HepG2 (cell line): ENCODE results near the gene NRL. TPM values are rescaled to one million over a fixed set of nuclear protein-coding genes. Genes with fewer than 3 reads are reported as not detected.

Experiments used
- CCDC6 ChIP-seq: sonication (generic); formaldehyde crosslinking; IDR thresholded peaks from 2 replicates; pipeline ENCODE4 v1.8.1; 2022; ENCODE audit warnings: mild to moderate bottlenecking, missing genetic modification reagents, moderate library complexity
- ESRRA ChIP-seq: sonication (generic); formaldehyde crosslinking; IDR thresholded peaks from 2 replicates; pipeline ENCODE4 v1.5.1; 2020; ENCODE audit warnings: mild to moderate bottlenecking, low read depth, missing genetic modification reagents
- FLYWCH1 ChIP-seq: sonication (generic); formaldehyde crosslinking; IDR thresholded peaks from 2 replicates; pipeline ENCODE4 v1.8.1; 2023; ENCODE audit warnings: mild to moderate bottlenecking, missing genetic modification reagents
- HNRNPUL1 ChIP-seq: fragments of 200-400 bp; formaldehyde crosslinking; IDR thresholded peaks from 2 replicates; pipeline ENCODE4 v1.6.1; 2017; ENCODE audit warnings: low read depth, mild to moderate bottlenecking, low read length, moderate library complexity
- KLF16 ChIP-seq, 2 experiments: sonication (generic) in 1 of 2; formaldehyde crosslinking in 1 of 2; IDR thresholded peaks; 2 replicates each; pipeline versions ENCODE4 v1.6.1 to v1.8.0; 2016 to 2023; ENCODE audit warnings: missing genetic modification reagents in 2 of 2, missing compliant biosample characterization in 1 of 2
- POGZ ChIP-seq: sonication (generic); formaldehyde crosslinking; IDR thresholded peaks from 2 replicates; pipeline ENCODE4 v1.4.0; 2020; ENCODE audit warnings: mild to moderate bottlenecking, missing genetic modification reagents
- PRMT3 ChIP-seq: sonication (generic); formaldehyde crosslinking; IDR thresholded peaks from 2 replicates; pipeline ENCODE4 v1.8.1; 2022; ENCODE audit warnings: low read depth, mild to moderate bottlenecking, moderate library complexity, missing genetic modification reagents, borderline replicate concordance
- SCMH1 ChIP-seq: sonication (generic); formaldehyde crosslinking; IDR thresholded peaks from 2 replicates; pipeline ENCODE4 v1.9.0; 2021; ENCODE audit warnings: missing genetic modification reagents, mild to moderate bottlenecking, borderline replicate concordance
- SMAD1 ChIP-seq: sonication (generic); formaldehyde crosslinking; IDR thresholded peaks from 2 replicates; pipeline ENCODE4 v1.4.0; 2020; ENCODE audit warnings: missing genetic modification reagents, low read depth, mild to moderate bottlenecking, borderline replicate concordance
- ZBTB7A ChIP-seq: sonication (generic); formaldehyde crosslinking; IDR thresholded peaks from 2 replicates; pipeline ENCODE4 v1.8.0; 2022; ENCODE audit warnings: mild to moderate bottlenecking, missing genetic modification reagents
- ZFP41 ChIP-seq: sonication (generic); formaldehyde crosslinking; IDR thresholded peaks from 2 replicates; pipeline ENCODE4 v1.4.0; 2020; ENCODE audit warnings: mild to moderate bottlenecking, missing genetic modification reagents, borderline replicate concordance
- ZMYM2 ChIP-seq: sonication (generic); formaldehyde crosslinking; IDR thresholded peaks from 2 replicates; pipeline ENCODE4 v1.8.0; 2022; ENCODE audit warnings: mild to moderate bottlenecking, missing genetic modification reagents
- ZNF235 ChIP-seq: sonication (generic); formaldehyde crosslinking; IDR thresholded peaks from 2 replicates; pipeline ENCODE4 v1.8.1; 2023; ENCODE audit warnings: mild to moderate bottlenecking, missing genetic modification reagents, borderline replicate concordance
- ZNF33B ChIP-seq: sonication (generic); formaldehyde crosslinking; IDR thresholded peaks from 2 replicates; pipeline ENCODE4 v1.5.1; 2020; ENCODE audit warnings: mild to moderate bottlenecking, missing genetic modification reagents
- ZNF446 ChIP-seq: sonication (generic); formaldehyde crosslinking; IDR thresholded peaks from 2 replicates; pipeline ENCODE4 v1.5.0; 2020; ENCODE audit warnings: mild to moderate bottlenecking, missing genetic modification reagents
- polyA plus RNA-seq, 8 experiments: library from polyadenylated mRNA; depleted of rRNA in 3 of 8; stranded (reverse) in 7 of 8; unstranded in 1 of 8; fragments of >200 nt; fragmentation: Illumina TruSeq in 4 of 8; extraction: Trizol in 4 of 8; gene quantifications; 2 replicates each; pipeline versions ENCODE4 v1.2.1 to v1.2.3, GENCODE V29; 2011 to 2016; ENCODE audit warnings: low read depth in 4 of 8, missing spikeins in 1 of 8, mixed read lengths in 1 of 8; ENCODE audit not compliant: insufficient read depth in 1 of 8
- total RNA-seq, 5 experiments: library from RNA; depleted of rRNA; stranded (reverse); fragments of >200 nt; fragmentation: Illumina TruSeq; extraction: Trizol; gene quantifications; 2 replicates each; pipeline ENCODE4 v1.2.3, GENCODE V29; 2016; ENCODE audit warnings: low read depth in 1 of 5
- TF ChIP-seq, protein P1 (sequence below): sonication (generic); formaldehyde crosslinking; IDR thresholded peaks from 2 replicates; pipeline ENCODE4 v1.4.0; 2020; ENCODE audit warnings: mild to moderate bottlenecking, missing genetic modification reagents, borderline replicate concordance
- TF ChIP-seq, protein P2 (sequence below): sonication (generic); formaldehyde crosslinking; IDR thresholded peaks from 2 replicates; pipeline ENCODE4 v1.4.0; 2020; ENCODE audit warnings: missing genetic modification reagents
- TF ChIP-seq, protein P3 (sequence below): sonication (generic); formaldehyde crosslinking; IDR thresholded peaks from 2 replicates; pipeline ENCODE4 v1.4.0; 2020; ENCODE audit warnings: missing genetic modification reagents
- TF ChIP-seq, protein P4 (sequence below): fragments of 450-650 bp; IDR thresholded peaks from 2 replicates; pipeline ENCODE4 v1.6.1; 2017; ENCODE audit warnings: mild to moderate bottlenecking

NRL gene
- total and polyA plus RNA-seq, 2 of the 13 experiments (the other 11 are each of a cell fraction or from before 2014, with no cell fraction given): 2.5 to 4.7 TPM

DNA sequence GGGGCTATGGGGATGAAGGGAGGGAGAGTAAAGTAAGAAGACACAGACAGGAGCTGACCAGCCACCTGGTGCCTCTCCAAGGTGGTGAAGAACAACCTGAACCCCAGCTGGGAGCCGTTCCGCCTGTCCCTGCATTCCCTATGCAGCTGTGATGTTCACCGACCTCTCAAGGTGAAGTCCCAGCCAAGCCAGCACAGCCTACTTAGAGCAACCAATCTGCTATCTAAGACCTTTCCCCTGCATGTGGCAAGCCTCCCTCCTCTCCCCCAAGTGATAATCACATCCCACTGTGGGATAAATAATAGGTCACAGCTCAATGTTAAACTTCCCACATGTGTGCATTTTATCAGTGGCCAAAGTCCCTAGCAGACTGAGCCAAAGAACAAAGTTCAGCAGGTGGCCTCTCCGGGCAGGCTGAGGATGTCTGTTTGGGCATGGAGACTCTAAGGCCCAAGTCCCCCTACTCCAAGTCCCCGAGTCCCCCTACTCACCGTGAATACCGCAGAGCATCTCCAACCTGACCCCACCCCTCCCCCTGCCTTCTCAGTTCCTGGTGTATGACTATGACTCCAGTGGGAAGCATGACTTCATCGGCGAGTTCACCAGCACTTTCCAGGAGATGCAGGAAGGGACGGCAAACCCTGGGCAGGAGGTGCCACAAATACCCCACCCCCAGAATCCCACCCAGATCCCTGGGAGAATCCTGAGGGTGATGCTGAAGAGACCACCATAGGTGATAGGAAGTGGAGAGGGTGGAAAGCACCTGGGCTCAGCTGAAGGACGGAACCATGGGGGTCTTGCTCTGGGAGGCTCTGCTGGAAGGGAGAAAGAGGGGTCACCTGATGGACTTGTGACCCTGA, 39.9 kb downstream of the NRL start (continued):
- TF ChIP-seq, protein P1, sequence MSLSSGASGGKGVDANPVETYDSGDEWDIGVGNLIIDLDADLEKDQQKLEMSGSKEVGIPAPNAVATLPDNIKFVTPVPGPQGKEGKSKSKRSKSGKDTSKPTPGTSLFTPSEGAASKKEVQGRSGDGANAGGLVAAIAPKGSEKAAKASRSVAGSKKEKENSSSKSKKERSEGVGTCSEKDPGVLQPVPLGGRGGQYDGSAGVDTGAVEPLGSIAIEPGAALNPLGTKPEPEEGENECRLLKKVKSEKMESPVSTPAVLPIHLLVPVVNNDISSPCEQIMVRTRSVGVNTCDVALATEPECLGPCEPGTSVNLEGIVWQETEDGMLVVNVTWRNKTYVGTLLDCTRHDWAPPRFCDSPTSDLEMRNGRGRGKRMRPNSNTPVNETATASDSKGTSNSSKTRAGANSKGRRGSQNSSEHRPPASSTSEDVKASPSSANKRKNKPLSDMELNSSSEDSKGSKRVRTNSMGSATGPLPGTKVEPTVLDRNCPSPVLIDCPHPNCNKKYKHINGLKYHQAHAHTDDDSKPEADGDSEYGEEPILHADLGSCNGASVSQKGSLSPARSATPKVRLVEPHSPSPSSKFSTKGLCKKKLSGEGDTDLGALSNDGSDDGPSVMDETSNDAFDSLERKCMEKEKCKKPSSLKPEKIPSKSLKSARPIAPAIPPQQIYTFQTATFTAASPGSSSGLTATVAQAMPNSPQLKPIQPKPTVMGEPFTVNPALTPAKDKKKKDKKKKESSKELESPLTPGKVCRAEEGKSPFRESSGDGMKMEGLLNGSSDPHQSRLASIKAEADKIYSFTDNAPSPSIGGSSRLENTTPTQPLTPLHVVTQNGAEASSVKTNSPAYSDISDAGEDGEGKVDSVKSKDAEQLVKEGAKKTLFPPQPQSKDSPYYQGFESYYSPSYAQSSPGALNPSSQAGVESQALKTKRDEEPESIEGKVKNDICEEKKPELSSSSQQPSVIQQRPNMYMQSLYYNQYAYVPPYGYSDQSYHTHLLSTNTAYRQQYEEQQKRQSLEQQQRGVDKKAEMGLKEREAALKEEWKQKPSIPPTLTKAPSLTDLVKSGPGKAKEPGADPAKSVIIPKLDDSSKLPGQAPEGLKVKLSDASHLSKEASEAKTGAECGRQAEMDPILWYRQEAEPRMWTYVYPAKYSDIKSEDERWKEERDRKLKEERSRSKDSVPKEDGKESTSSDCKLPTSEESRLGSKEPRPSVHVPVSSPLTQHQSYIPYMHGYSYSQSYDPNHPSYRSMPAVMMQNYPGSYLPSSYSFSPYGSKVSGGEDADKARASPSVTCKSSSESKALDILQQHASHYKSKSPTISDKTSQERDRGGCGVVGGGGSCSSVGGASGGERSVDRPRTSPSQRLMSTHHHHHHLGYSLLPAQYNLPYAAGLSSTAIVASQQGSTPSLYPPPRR (CRISPR knock-in tag): no peak
- TF ChIP-seq ZNF446 (no peak; the same call in 1 of the 2 replicates), PRMT3 (CRISPR knock-in tag) (no peak), SMAD1 (CRISPR knock-in tag) (no peak), POGZ (CRISPR knock-in tag) (no peak), FLYWCH1 (no peak), ZNF33B (CRISPR knock-in tag) (no peak), ZMYM2 (CRISPR knock-in tag) (0 out of 2 replicates have a peak, but pooled peaks have one; percentile 39), ZBTB7A (no peak), KLF16 (CRISPR knock-in tag; IDR thresholded peaks at IDR 0.05) (no peak), ZNF235 (CRISPR knock-in tag) (no peak), ZFP41 (CRISPR knock-in tag) (no peak), SCMH1 (CRISPR knock-in tag) (no peak), CCDC6 (CRISPR knock-in tag) (no peak; the same call in 1 of the 2 replicates), HNRNPUL1 (no peak), ESRRA (peak; percentile 96)
- TF ChIP-seq, protein P2, sequence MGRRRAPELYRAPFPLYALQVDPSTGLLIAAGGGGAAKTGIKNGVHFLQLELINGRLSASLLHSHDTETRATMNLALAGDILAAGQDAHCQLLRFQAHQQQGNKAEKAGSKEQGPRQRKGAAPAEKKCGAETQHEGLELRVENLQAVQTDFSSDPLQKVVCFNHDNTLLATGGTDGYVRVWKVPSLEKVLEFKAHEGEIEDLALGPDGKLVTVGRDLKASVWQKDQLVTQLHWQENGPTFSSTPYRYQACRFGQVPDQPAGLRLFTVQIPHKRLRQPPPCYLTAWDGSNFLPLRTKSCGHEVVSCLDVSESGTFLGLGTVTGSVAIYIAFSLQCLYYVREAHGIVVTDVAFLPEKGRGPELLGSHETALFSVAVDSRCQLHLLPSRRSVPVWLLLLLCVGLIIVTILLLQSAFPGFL (CRISPR knock-in tag): no peak
- TF ChIP-seq, protein P3, sequence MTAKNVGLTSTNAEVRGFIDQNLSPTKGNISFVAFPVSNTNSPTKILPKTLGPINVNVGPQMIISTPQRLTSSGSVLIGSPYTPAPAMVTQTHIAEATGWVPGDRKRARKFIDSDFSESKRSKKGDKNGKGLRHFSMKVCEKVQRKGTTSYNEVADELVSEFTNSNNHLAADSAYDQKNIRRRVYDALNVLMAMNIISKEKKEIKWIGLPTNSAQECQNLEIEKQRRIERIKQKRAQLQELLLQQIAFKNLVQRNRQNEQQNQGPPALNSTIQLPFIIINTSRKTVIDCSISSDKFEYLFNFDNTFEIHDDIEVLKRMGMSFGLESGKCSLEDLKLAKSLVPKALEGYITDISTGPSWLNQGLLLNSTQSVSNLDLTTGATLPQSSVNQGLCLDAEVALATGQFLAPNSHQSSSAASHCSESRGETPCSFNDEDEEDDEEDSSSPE (CRISPR knock-in tag): no peak
- TF ChIP-seq, protein P4, sequence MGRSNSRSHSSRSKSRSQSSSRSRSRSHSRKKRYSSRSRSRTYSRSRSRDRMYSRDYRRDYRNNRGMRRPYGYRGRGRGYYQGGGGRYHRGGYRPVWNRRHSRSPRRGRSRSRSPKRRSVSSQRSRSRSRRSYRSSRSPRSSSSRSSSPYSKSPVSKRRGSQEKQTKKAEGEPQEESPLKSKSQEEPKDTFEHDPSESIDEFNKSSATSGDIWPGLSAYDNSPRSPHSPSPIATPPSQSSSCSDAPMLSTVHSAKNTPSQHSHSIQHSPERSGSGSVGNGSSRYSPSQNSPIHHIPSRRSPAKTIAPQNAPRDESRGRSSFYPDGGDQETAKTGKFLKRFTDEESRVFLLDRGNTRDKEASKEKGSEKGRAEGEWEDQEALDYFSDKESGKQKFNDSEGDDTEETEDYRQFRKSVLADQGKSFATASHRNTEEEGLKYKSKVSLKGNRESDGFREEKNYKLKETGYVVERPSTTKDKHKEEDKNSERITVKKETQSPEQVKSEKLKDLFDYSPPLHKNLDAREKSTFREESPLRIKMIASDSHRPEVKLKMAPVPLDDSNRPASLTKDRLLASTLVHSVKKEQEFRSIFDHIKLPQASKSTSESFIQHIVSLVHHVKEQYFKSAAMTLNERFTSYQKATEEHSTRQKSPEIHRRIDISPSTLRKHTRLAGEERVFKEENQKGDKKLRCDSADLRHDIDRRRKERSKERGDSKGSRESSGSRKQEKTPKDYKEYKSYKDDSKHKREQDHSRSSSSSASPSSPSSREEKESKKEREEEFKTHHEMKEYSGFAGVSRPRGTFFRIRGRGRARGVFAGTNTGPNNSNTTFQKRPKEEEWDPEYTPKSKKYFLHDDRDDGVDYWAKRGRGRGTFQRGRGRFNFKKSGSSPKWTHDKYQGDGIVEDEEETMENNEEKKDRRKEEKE: no peak
